ENCODE data around the gene SECTM1. TPM values are rescaled to one million over a fixed set of nuclear protein-coding genes. Genes with fewer than 3 reads are reported as not detected.
A peak's percentile ranks its signal among the peaks of the same experiment; 100 is the strongest.

SECTM1 gene
- total RNA-seq, 2 donors from 2014 or later = not detected

- 5 to 8% methylated on average over 41 to 80 of the region's 80 CpGs for WGBS, 2 experiments (ENCODE audit: insufficient coverage in 1 of 2, insufficient read length in 1 of 2)
- Mint-ChIP-seq H3K36me3 (ENCODE audit: low read depth) (peaks cover 36% of the 10 kb centered on the region), H3K27me3 (ENCODE audit: insufficient read depth) (peaks cover 39% of the 10 kb centered on the region), H3K4me3 (peak within 1 kb of the TSS; percentile 79), H3K9me3 (peaks cover 2% of the 10 kb centered on the region), H3K27ac (peak within 1 kb of the TSS; percentile 99), H3K4me1 (peaks cover 39% of the 10 kb centered on the region)
- DNase-seq = peak; percentile 99
- H3K27me3 ChIP-seq (ENCODE audit: control insufficient read depth, insufficient read depth, low read length, poor library complexity, severe bottlenecking) = no peaks in the 10 kb centered on the region
- no peaks in the 10 kb centered on the region for H3K9me3 ChIP-seq (ENCODE audit: control insufficient read depth, low read length)
- H3K4me1 ChIP-seq (ENCODE audit: control insufficient read depth, insufficient read depth, low read length) = peaks cover 38% of the 10 kb centered on the region
- no peak for TF ChIP-seq CTCF (conservative IDR thresholded peaks at IDR 0.05)
- H3K4me3 ChIP-seq (ENCODE audit: low read length) = peak within 1 kb of the TSS; percentile 96
- peak within 1 kb of the TSS; percentile 100 for H3K27ac ChIP-seq (ENCODE audit: low read depth, low read length)
- H3K9ac ChIP-seq (ENCODE audit: extremely low read depth, low read length, poor library complexity, severe bottlenecking) = peak within 1 kb of the TSS; percentile 90
- peaks cover 37% of the 10 kb centered on the region for H3K36me3 ChIP-seq (ENCODE audit: control insufficient read depth, insufficient read depth, low read length)
Measured at GRCh38 chr17:82273327-82274133, 60.0 kb downstream of the SECTM1 start, which contains the start of gene CSNK1D. Gene CSNK1D (minus strand): TSS chr17:82273700. CDS start chr17:82273381, 319 bp downstream.

GRCh38 chr17:82272495-82273326 is 60.9 kb downstream of the SECTM1 start:
- H3K4me1 Mint-ChIP-seq = peaks cover 40% of the 10 kb centered on the region
- 0 to 3% methylated on average over 5 to 42 of the region's 57 CpGs for WGBS, 2 experiments (ENCODE audit: insufficient coverage in 1 of 2, insufficient read length in 1 of 2)

More at GRCh38 chr17:82272495-82273326, 60.9 kb downstream of the SECTM1 start:
- no peaks in the 10 kb centered on the region for H3K9me3 ChIP-seq (ENCODE audit: control insufficient read depth, low read length)
- Mint-ChIP-seq H3K27me3 (ENCODE audit: insufficient read depth) (peaks cover 36% of the 10 kb centered on the region), H3K27ac (peak overlapping the region; percentile 96), H3K4me3 (peak overlapping the region; percentile 79), H3K36me3 (ENCODE audit: low read depth) (peaks cover 43% of the 10 kb centered on the region), H3K9me3 (peaks cover 2% of the 10 kb centered on the region)
- peak overlapping the region; percentile 96 for H3K4me3 ChIP-seq (ENCODE audit: low read length)
- no peaks in the 10 kb centered on the region for H3K27me3 ChIP-seq (ENCODE audit: control insufficient read depth, insufficient read depth, low read length, poor library complexity, severe bottlenecking)
- H3K9ac ChIP-seq (ENCODE audit: extremely low read depth, low read length, poor library complexity, severe bottlenecking) = peak overlapping the region; percentile 90
- peak; percentile 76 for DNase-seq
- peaks cover 40% of the 10 kb centered on the region for H3K4me1 ChIP-seq (ENCODE audit: control insufficient read depth, insufficient read depth, low read length)
- H3K36me3 ChIP-seq (ENCODE audit: control insufficient read depth, insufficient read depth, low read length) = peaks cover 45% of the 10 kb centered on the region
- peak overlapping the region; percentile 100 for H3K27ac ChIP-seq (ENCODE audit: low read depth, low read length)
- TF ChIP-seq CTCF (conservative IDR thresholded peaks at IDR 0.05) = no peak
